Rectal smooth muscle tissue (tissue), 1 donor: ENCODE measurements around the gene MAN1A1.

ENCODE experiments used
- H3K27ac ChIP-seq: one replicate; pipeline ENCODE4 v1.7.0; 2013; ENCODE audit warnings: low read depth, low read length, inconsistent platforms
- H3K27me3 ChIP-seq: one replicate; pipeline ENCODE4 v1.7.0; 2013; ENCODE audit warnings: low read length; ENCODE audit not compliant: control insufficient read depth, insufficient read depth
- H3K36me3 ChIP-seq: one replicate; pipeline ENCODE4 v1.7.0; 2013; ENCODE audit warnings: low read length; ENCODE audit not compliant: control insufficient read depth, insufficient read depth
- H3K4me1 ChIP-seq: one replicate; pipeline ENCODE4 v1.7.0; 2013; ENCODE audit warnings: low read length; ENCODE audit not compliant: control insufficient read depth, insufficient read depth
- H3K4me3 ChIP-seq: one replicate; pipeline ENCODE4 v1.7.0; 2013; ENCODE audit warnings: low read length
- H3K9ac ChIP-seq: one replicate; pipeline ENCODE4 v1.7.0; 2013; ENCODE audit warnings: low read length

Gene MAN1A1

DNA sequence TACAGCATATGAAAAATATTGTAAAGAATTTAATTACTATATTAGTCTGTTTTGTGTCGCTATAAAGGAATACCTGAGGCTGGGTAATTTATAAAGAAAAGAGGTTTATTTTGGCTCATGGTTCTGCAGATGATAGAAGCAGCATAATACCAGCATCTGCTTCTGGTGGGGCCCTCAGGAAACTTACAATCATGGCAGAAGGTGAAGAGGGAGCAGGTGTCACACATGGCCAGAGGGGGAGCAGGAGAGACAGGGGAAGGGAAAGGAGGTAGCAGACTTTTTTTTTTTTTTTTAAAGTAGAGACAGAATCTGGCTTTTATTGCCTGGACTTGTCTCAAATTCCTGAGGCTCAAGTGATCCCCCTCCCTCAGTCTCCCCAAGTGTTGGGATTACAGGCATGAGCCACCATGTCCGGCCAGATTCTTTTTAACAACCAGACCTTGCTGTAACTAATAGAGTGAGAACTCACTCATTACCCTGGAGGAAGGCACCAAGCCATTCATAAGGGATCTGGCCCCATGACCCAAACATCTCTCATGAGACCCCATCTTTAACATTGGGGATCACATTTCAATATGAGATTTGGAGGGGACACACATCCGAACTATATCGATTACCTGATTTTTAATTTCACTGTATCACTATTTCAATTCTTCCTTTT is 64.6 kb downstream of the MAN1A1 start:
- H3K4me3 ChIP-seq, result no peak overlapping the region
- no peak overlapping the region for H3K27ac ChIP-seq
- H3K4me1 ChIP-seq, result peaks cover 2% of the 10 kb centered on the region
- H3K9ac ChIP-seq, result no peak overlapping the region
- no peaks in the 10 kb centered on the region for H3K27me3 ChIP-seq
- H3K36me3 ChIP-seq, result no peaks in the 10 kb centered on the region

DNA sequence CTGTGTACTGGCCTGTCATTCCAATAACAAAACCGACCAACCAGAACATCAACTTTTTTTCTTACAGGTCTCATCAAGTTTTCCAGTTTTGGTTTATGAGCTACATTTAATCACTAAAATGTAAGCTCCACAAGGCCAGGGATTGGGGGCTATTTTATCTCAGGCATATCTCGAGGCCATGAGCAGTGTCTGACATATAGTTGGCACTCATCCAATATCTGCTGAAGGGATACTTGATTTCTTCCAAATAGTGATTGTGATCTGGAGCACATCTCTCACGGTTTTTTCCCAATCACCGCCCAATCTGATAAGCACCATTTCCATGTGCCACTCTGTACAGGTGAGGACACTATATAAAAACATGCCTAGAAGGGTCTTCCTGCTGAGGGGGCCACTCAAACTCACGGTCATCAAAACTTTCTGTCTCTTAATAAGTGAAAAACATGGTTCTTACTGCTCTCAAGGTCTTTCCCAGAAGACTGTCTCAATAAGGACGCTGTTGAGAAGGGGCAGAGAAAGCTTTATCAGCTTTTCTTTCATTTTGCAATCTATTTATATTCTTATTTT is 65.5 kb downstream of the MAN1A1 start:
- H3K4me3 ChIP-seq, result no peak overlapping the region
- H3K27ac ChIP-seq, result no peak overlapping the region
- H3K4me1 ChIP-seq, result no peaks in the 10 kb centered on the region
- H3K9ac ChIP-seq, result no peak overlapping the region
- no peaks in the 10 kb centered on the region for H3K27me3 ChIP-seq
- H3K36me3 ChIP-seq, result no peaks in the 10 kb centered on the region

DNA sequence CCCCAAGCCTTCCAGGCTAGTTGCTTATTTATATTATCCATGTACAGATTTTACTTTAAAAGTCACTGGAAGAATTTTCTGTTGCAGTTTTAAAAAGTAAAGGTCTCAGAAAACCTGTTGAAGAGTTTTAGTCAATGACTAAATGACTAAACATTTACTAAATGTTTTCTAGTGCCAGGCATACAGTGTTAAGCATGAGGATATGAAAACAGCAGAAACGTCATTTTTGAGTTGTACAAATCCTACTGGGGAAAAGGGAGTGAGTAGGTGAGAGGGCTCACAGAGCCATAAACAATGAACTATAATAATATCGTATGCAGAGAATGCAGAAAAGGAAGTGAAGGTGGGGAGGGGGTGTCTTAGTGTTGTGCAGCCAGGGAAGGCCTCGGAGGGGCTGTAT is 66.3 kb downstream of the MAN1A1 start:
- H3K36me3 ChIP-seq, result no peaks in the 10 kb centered on the region
- H3K4me1 ChIP-seq, result no peaks in the 10 kb centered on the region
- no peak overlapping the region for H3K9ac ChIP-seq
- no peaks in the 10 kb centered on the region for H3K27me3 ChIP-seq
- no peak overlapping the region for H3K27ac ChIP-seq
- no peak overlapping the region for H3K4me3 ChIP-seq

DNA sequence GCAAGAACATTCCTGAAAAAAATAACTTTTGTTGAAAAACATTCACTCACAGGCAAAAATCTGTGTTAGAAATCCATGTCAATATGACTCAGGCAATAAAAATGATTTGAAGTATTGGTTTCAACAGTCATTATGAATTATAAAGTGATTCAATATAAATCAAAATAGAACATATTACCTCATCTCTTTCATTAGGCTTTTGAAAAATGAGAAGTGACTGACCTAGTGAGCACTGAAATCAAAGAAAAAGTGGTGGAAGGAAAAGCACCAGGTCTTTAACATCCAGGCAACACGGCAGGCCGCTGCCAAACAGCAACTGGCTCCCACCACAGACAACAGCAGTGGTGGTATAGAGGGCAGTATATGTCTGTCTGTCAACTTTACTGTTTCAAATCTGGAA is 68.9 kb downstream of the MAN1A1 start:
- Histone ChIP-seq H3K4me1 (no peaks in the 10 kb centered on the region), H3K27ac (no peak overlapping the region), H3K9ac (no peak overlapping the region), H3K4me3 (no peak overlapping the region), H3K36me3 (no peaks in the 10 kb centered on the region), H3K27me3 (no peaks in the 10 kb centered on the region)

DNA sequence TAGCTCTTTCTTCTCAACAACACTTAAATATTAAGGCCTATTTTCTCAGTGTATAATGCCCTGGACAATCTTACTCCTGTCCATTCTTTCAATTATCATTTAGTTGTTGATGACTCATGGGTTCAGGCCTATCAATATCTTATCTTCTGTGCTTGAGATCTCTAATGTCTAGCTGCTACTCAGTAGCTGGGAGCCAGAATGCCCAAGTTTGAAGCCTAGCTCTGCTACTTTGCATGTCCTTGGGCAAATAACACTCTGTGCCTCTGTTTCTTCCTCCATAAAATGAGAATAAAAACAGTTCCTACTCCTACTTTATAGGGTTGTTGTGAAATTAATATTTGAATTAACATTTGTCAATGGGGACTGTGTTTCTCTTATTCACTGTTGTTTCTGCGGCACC is 69.5 kb downstream of the MAN1A1 start:
- Histone ChIP-seq H3K36me3 (no peaks in the 10 kb centered on the region), H3K9ac (no peak overlapping the region), H3K27ac (no peak overlapping the region), H3K4me3 (no peak overlapping the region), H3K4me1 (no peaks in the 10 kb centered on the region), H3K27me3 (no peaks in the 10 kb centered on the region)

DNA sequence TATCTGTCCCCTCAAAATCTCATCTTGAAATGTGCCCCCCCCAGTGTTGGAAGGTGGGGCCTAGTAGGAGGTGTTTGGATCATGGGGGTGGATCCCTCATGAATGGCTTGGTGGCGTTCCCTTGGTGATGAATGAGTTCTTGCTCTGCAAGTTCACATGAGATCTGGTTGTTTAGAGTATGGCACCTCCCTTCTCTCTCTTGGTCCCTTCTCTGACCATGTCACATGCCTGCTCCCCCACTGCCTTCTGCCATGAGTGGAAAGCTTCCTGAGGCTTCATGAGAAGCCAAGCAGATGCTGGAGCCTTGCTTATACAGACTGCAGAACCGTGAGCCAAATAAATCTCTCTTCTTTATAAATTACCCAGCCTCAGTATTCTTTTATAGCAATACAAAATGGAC is 70.9 kb downstream of the MAN1A1 start:
- H3K9ac ChIP-seq, result no peak overlapping the region
- H3K4me1 ChIP-seq, result no peaks in the 10 kb centered on the region
- H3K4me3 ChIP-seq, result no peak overlapping the region
- H3K27me3 ChIP-seq, result no peaks in the 10 kb centered on the region
- no peak overlapping the region for H3K27ac ChIP-seq
- H3K36me3 ChIP-seq, result no peaks in the 10 kb centered on the region

DNA sequence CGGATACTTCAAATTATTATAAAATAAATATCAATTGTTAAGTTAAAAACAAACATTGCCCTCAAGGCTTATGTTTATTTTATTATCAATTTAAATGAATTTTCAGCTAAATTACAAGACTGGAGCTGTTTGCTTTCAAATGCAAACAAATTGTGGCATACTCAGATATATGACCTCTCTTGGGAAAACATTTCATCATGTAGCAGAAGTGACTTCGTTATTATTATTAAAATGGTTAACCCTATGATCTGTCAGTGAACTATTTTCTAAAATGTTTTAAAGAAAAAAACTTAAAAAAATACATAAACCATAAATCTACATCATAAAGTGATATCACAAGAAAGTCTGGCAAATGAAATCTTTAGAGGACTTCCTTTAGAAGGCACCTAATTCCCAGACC is 72.5 kb downstream of the MAN1A1 start:
- Histone ChIP-seq H3K36me3 (no peaks in the 10 kb centered on the region), H3K27me3 (no peaks in the 10 kb centered on the region), H3K27ac (no peak overlapping the region), H3K4me1 (no peaks in the 10 kb centered on the region), H3K9ac (no peak overlapping the region), H3K4me3 (no peak overlapping the region)

DNA sequence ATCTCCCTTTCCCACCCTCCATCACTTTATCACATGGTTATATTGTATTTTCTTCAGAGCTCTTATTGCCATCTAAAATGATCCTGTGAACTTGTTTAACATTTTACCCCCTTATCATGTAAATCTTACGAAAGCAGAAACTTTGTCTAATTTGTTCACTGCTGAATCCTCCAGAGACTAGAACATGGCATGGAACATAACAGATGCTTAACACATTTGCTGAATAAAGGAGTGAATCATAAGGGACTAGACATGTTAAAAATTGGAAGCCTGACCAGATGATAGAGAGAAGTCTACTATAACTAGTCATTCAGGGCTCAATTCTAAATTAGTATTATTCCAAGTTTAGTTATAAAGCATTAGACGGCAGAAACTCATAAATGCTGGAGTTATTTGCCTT is 73.3 kb downstream of the MAN1A1 start:
- H3K9ac ChIP-seq, result no peak overlapping the region

DNA sequence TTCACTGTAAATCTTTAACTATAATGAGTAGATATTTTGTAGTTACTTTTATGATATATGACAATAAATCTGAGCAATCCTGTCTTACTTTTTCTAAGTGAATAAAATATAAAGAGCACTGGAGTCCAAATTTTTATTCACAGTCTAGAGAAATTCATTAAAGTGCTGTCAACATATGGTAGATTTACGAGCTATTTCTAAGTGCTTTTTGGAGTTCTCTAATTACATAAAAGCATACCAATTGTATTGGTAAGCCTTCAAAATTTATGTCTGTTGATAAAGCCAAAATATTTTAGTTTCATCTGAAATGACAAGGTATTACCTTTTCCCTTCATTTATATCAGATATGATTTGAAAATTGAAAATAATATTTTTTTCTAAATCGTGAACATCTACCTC is 75.4 kb downstream of the MAN1A1 start:
- Histone ChIP-seq H3K36me3 (no peaks in the 10 kb centered on the region), H3K4me1 (no peaks in the 10 kb centered on the region), H3K9ac (no peak overlapping the region), H3K27ac (no peak overlapping the region), H3K27me3 (no peaks in the 10 kb centered on the region), H3K4me3 (no peak overlapping the region)

More for the DNA sequence above, 73.3 kb downstream of the MAN1A1 start:
- Histone ChIP-seq H3K27me3 (no peaks in the 10 kb centered on the region), H3K27ac (no peak overlapping the region), H3K4me1 (no peaks in the 10 kb centered on the region), H3K4me3 (no peak overlapping the region), H3K36me3 (no peaks in the 10 kb centered on the region)

DNA sequence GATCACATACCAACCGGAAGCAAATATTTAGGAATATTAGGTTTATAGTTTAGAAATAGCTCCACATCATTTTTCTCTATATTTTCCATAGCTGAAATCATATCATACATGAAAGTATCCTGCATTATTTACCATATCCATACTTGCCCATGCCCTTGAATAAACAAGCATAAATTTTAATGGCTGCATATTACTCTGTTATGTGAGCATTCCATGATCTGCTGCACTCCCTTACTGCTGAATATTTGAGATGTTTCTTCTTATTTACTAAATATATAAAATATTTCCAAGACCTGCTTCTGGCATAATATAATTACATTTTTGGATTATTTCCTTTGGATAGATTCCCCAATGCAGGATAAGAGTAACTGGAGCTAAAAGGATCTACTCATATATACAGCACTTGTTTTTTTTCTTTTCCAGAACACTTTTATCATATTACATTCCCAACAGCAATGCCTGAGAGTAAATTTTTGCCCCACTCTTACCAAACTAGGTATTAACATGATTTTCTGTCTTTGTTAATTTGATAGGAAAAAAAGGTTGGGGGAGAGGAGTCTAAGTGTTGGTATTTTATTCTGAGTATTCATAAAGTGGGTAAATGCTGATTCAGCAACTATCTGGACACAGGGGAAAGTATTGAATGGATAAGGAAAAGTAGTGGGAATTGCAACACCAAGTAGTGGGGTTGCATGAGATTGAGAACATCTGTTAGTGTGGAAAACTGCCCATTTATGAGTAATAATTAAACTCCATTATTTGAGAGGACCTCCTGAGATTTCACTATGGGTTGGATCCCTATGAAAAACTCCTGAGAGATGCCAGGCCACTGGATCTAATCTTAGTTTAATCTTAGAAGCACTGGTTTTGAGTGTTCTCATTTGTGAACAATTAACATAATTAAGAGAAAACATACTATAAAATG is 76.0 kb downstream of the MAN1A1 start:
- Histone ChIP-seq H3K36me3 (no peaks in the 10 kb centered on the region), H3K4me1 (no peaks in the 10 kb centered on the region), H3K27ac (no peak overlapping the region), H3K4me3 (no peak overlapping the region), H3K9ac (no peak overlapping the region), H3K27me3 (no peaks in the 10 kb centered on the region)

DNA sequence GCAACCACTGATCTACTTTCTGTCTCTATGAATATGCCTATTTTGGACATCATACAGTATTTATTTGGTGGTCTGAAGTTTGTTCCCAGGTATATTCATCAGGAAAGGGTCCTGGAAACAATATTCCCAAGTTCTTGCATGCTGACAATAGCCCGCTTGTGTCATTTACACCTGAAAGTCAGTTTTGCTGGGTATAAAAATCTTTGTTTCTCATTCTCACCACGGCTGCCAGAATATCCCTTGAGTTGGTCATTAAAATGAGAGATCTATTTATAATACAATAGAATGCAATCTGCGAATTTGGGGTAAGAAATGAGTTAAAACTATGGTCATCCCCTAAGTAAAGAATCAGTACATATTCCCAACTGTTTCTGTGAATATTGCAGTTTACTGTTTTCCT is 79.0 kb downstream of the MAN1A1 start:
- H3K27ac ChIP-seq, result no peak overlapping the region
- H3K4me3 ChIP-seq, result no peak overlapping the region
- no peaks in the 10 kb centered on the region for H3K4me1 ChIP-seq
- H3K27me3 ChIP-seq, result no peaks in the 10 kb centered on the region
- H3K36me3 ChIP-seq, result no peaks in the 10 kb centered on the region
- no peak overlapping the region for H3K9ac ChIP-seq

DNA sequence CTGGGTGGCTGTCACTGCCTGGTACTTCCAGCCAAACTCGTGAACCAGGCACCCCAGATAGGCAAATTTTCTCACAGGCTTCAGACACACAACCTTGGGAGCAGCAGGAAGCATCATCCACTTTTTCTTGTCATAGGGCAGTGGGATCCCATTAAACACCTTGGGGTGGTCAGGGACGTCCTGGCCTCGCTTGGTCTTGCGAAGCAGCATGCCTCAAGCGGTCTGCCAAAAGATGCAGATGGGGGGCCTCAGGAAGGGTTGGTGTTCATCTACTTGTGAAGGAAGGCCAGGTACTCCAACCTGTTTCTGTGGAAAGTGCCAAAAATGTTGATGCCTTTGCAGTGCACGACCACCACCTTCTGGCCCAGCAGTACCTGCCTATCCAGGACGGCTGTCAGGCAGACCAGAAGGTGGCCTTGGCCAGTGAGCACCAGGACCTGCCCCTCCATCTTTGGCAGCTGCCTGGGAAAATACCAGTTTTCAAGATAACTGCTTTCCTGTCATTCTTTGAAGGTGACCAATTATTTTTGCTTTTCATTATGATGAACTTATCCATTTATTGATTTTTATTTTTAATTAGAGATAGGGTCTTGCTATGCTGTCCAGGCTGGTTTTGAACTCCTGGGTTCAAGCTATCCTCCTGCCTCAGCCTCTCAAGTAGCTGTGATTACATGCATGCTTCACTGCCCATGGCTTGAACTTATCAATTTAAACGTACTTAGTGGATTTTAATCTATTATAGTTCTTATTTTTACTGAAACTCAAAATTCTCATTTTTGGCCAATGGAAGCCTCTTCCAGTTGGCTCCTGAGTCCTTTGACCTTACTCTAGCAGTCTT is 80.1 kb downstream of the MAN1A1 start:
- Histone ChIP-seq H3K27ac (no peak overlapping the region), H3K9ac (no peak overlapping the region), H3K36me3 (no peaks in the 10 kb centered on the region), H3K4me1 (no peaks in the 10 kb centered on the region), H3K27me3 (no peaks in the 10 kb centered on the region), H3K4me3 (no peak overlapping the region)
